ENCODE results near the gene GIMAP5.

The GIMAP5 gene

GRCh38 chr7:150735596-150736358, 1.4 kb upstream of the GIMAP5 start:
- no peak for DNase-seq (ENCODE audit: low spot score)

GRCh38 chr7:150736864-150737263, 354 bp upstream of the GIMAP5 start:
- DNase-seq (ENCODE audit: low spot score): no peak

- no peak for DNase-seq (ENCODE audit: low spot score)
Observed at GRCh38 chr7:150738092-150738491, 874 bp downstream of the GIMAP5 start.

- DNase-seq (ENCODE audit: low spot score): no peak
Observed at GRCh38 chr7:150738591-150739001, 1.4 kb downstream of the GIMAP5 start.

GRCh38 chr7:150739033-150739432, 1.8 kb downstream of the GIMAP5 start:
- no peak for DNase-seq (ENCODE audit: low spot score)

- DNase-seq (ENCODE audit: low spot score): no peak
Observed at GRCh38 chr7:150740053-150740452, 2.8 kb downstream of the GIMAP5 start.

GRCh38 chr7:150742286-150742968, 5.2 kb downstream of the GIMAP5 start:
- no peak for DNase-seq (ENCODE audit: low spot score)

- no peak for DNase-seq (ENCODE audit: low spot score)
Observed at GRCh38 chr7:150744041-150744656, 6.9 kb downstream of the GIMAP5 start.

- no peak for DNase-seq (ENCODE audit: low spot score)
Observed at GRCh38 chr7:150745086-150745485, 7.9 kb downstream of the GIMAP5 start.

GRCh38 chr7:150745876-150746275, 8.7 kb downstream of the GIMAP5 start:
- DNase-seq (ENCODE audit: low spot score): no peak

- no peak for DNase-seq (ENCODE audit: low spot score)
Observed at GRCh38 chr7:150746921-150747320, 9.7 kb downstream of the GIMAP5 start.

- no peak for DNase-seq (ENCODE audit: low spot score)
Observed at GRCh38 chr7:150748376-150748775, 11.2 kb downstream of the GIMAP5 start.

- DNase-seq (ENCODE audit: low spot score): no peak
Observed at GRCh38 chr7:150751702-150752101, 14.5 kb downstream of the GIMAP5 start.

- DNase-seq (ENCODE audit: low spot score): no peak
Observed at GRCh38 chr7:150753239-150753638, 16.0 kb downstream of the GIMAP5 start.

GRCh38 chr7:150753826-150754603, 16.8 kb downstream of the GIMAP5 start:
- DNase-seq (ENCODE audit: low spot score): no peak

GRCh38 chr7:150754951-150755350, 17.7 kb downstream of the GIMAP5 start:
- DNase-seq (ENCODE audit: low spot score): no peak

GRCh38 chr7:150755473-150756099, 18.4 kb downstream of the GIMAP5 start:
- no peak for DNase-seq (ENCODE audit: low spot score)

- no peak for DNase-seq (ENCODE audit: low spot score)
Observed at GRCh38 chr7:150756166-150756565, 18.9 kb downstream of the GIMAP5 start.

GRCh38 chr7:150756858-150757257, 19.6 kb downstream of the GIMAP5 start:
- no peak for DNase-seq (ENCODE audit: low spot score)

GRCh38 chr7:150759479-150759878, 22.3 kb downstream of the GIMAP5 start:
- DNase-seq (ENCODE audit: low spot score): no peak

- DNase-seq (ENCODE audit: low spot score): no peak
Observed at GRCh38 chr7:150766334-150766709, 29.1 kb downstream of the GIMAP5 start.

GRCh38 chr7:150769768-150770167, 32.5 kb downstream of the GIMAP5 start:
- no peak for DNase-seq (ENCODE audit: low spot score)
